HG03139 (cell line): ENCODE data around the gene SRD5A1.

ENCODE experiments used
- ATAC-seq: cut with Tn5 transposase; IDR thresholded peaks from one replicate; pipeline ENCODE4 v1.9.1; 2021; ENCODE audit not compliant: unreplicated experiment

The SRD5A1 gene

GRCh38 chr5:6604341-6604740 lies 28.9 kb upstream of the SRD5A1 start:
- no peak for ATAC-seq

GRCh38 chr5:6604946-6605345 lies 28.3 kb upstream of the SRD5A1 start:
- ATAC-seq = no peak

GRCh38 chr5:6606884-6607558 lies 26.2 kb upstream of the SRD5A1 start:
- no peak for ATAC-seq

GRCh38 chr5:6607559-6607936 lies 25.7 kb upstream of the SRD5A1 start:
- ATAC-seq = no peak

- no peak for ATAC-seq
Measured at GRCh38 chr5:6608016-6608415, 25.2 kb upstream of the SRD5A1 start.

- no peak for ATAC-seq
Measured at GRCh38 chr5:6611334-6612256, 21.6 kb upstream of the SRD5A1 start.

- ATAC-seq = no peak
Measured at GRCh38 chr5:6615034-6615815, 18.0 kb upstream of the SRD5A1 start.

GRCh38 chr5:6616632-6617031 lies 16.6 kb upstream of the SRD5A1 start:
- ATAC-seq = no peak

GRCh38 chr5:6623228-6623627 lies 10.0 kb upstream of the SRD5A1 start:
- ATAC-seq = no peak

GRCh38 chr5:6623941-6624340 lies 9.3 kb upstream of the SRD5A1 start:
- ATAC-seq = no peak

- ATAC-seq = no peak
Measured at GRCh38 chr5:6626508-6626907, 6.7 kb upstream of the SRD5A1 start.

GRCh38 chr5:6631441-6631840 lies 1.8 kb upstream of the SRD5A1 start:
- ATAC-seq = no peak

- peak; percentile 26 for ATAC-seq
Measured at GRCh38 chr5:6632324-6632887, 834 bp upstream of the SRD5A1 start.

- peak; percentile 41 for ATAC-seq
Measured at GRCh38 chr5:6633469-6634245, 417 bp downstream of the SRD5A1 start.

GRCh38 chr5:6634306-6634705 lies 1.1 kb downstream of the SRD5A1 start:
- no peak for ATAC-seq

- no peak for ATAC-seq
Measured at GRCh38 chr5:6634788-6635430, 1.7 kb downstream of the SRD5A1 start.

GRCh38 chr5:6636293-6636692 lies 3.1 kb downstream of the SRD5A1 start:
- no peak for ATAC-seq

- ATAC-seq = no peak
Measured at GRCh38 chr5:6637022-6637421, 3.8 kb downstream of the SRD5A1 start.

- no peak for ATAC-seq
Measured at GRCh38 chr5:6637590-6637989, 4.3 kb downstream of the SRD5A1 start.

- no peak for ATAC-seq
Measured at GRCh38 chr5:6638236-6638635, 5.0 kb downstream of the SRD5A1 start.
